Measurements from ENCODE around the gene PLOD2.

Gene PLOD2

DNA sequence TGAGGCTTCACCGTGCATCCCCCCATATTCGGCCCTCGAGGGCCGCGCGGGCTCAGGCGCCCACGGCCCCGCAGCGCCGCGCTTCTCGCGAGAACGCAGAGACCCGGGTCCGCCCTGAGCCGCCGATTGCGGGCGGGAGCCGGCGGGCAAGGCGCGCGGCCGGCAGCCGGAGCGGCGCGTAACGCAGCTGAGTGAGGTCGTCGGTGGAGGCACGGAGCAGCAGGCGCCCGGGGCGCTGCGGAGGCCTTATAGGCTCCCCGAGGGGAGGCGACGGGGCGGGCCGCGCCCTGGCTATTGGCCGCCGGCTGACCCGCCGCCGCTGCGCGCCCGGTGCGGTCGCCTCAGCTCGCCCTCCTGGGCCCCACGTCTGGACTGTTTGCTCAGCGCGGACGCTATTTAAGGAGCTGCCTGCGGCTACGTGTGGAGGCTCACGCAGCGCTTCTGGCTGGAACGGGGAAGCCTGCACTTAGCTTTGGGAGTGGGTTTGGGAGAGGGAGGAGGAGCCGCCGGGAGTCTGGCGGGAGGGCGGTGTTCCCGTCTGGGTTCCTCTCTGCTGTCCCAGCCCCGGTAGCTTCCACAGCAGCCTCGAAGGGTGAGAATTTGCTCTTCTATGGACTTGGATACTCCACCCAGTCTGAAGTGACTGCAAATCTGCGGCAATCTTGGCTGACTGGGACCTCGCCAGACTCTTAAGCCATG is at the start of gene PLOD2:
Gene PLOD2, minus strand, starts transcription at position 221 of the 699 bp plus-strand sequence. Its CDS starts 195 bp downstream, at position 26.
- DNase-seq (ENCODE audit: insufficient read length, low spot score): peak; percentile 33
- no peak for FAIRE-seq

DNA sequence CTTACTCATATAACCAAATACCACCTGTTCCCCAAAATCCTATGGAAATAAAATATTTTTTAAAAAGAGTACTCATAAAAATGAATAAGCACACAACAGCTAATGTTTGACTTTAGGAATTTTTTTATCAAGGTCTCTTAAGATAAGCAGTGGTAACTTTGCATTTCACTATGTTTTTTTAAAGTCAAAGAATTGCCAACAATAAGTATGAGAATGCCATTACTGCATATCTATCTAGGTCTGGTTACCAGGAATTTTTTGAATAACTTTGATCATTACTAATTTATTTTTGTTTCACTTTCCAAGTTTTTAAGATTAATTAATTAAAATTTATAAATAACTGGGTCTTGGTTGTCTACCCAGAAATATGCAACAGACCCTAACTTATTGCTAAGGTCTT is 48.4 kb upstream of the PLOD2 start:
- DNase-seq (ENCODE audit: insufficient read length, low spot score): no peak

DNA sequence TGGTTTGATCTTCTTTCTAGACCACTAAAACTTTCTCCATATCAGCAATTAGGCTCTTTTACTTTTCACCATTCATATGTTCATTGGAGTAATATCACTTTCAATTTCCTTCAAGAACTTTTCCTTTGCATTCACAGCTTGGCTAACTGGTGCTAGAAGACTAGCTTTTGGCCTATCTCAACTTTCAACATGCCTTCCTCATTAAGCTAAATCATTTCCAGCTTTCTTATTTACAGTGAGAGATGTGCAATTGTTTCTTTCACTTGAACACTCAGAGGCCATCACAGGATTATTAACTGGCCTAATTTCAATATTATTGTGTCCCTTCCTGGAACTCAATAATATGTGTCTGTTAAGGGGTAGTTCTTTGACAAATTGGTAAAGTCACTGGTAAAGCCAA is 42.8 kb upstream of the PLOD2 start:
- DNase-seq (ENCODE audit: insufficient read length, low spot score) (no peak), FAIRE-seq (no peak)

More for the DNA sequence above, 48.4 kb upstream of the PLOD2 start:
- no peak for FAIRE-seq

DNA sequence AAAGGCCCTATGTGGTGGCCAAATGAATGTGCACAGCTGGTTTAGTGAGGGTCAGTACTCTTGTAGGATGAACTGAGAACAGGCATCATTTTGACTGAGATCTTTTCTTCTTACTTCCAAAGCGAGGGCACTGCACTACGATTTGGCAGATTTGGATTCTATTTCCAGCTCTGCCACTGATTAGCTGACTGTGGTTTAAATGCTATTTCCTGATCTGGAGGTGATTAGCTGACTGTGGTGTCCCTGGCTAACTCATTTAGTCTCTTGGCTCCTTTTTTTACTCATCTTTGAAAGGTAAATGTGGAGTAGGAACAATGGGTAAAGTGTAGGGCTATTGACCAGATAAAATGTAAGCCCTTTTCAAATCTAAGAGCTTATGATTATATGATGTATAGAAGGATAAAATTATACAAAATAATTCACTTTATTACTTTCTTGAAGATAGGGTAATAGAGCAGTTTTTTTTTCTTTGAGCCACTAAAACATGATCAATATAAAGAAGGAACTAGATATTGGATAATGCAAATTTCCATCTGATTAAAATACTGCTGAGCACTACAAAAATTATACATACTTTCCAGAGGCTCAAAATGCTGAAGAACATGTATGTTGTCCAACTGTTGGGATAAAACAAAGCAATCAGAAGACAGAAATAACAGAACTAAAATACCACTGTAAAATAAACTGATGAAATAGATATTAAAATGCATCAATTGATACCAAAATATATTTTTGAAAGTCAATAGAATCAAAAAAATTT is 39.7 kb upstream of the PLOD2 start:
- no peak for FAIRE-seq

DNA sequence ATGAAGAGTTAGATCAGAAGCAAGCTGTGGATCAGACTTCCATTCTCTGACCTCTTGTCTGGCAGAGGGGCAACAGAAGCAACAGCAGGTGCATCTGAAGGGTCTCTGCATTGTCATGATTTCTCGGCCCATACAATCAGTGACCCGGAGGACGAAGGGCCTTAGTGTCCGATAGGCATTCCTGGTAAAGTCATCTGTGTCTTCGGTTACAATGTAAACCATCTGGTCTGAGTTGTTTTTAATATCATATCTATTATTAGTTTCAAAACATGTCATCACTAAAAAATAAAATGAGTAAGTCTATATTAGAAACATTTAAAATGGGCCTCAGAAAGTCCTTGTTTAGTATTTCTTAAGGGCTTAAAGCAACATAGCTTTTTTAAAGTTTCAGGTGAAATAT is 38.8 kb upstream of the PLOD2 start:
- FAIRE-seq: no peak
- no peak for DNase-seq (ENCODE audit: insufficient read length, low spot score)

More for the DNA sequence above, 39.7 kb upstream of the PLOD2 start:
- no peak for DNase-seq (ENCODE audit: insufficient read length, low spot score)

DNA sequence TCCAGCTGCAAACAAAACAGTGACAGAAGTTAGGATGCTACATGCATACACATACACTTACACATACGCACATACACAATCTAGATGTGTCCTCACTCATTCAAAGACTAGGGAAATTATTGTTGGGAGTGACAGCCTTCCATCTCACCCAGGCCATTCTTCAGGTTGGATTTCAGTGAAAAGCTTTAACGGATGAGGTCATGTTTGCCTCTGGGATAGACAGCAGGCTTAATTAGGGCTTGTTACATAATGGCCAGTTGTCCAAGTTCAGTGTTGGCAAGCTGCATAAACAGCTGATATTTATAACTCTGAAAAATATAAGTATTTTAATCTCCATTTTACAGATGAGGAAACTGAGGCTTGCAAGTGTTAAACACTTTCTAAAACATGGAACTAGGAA is 35.8 kb upstream of the PLOD2 start:
- DNase-seq (ENCODE audit: insufficient read length, low spot score): no peak
- peak; percentile 40 for FAIRE-seq

DNA sequence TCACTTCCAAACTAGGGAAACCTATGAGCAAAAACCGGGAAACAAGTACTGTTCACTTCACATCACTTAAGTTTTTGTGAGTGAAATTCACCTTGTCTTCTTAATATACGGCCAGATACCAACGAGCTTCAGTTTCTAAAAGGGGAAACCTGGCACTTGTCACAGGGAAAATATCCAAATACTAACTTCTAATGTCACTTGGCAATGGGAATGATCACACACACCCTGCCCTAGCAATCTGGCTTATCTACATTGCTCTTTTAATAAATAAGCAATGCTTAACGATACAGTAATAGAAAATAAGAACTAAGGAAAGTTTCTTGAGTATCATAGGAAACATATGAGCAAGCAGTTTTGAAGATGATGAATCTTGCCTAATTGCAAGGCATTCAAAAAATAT is 34.6 kb upstream of the PLOD2 start:
- no peak for FAIRE-seq
- no peak for DNase-seq (ENCODE audit: insufficient read length, low spot score)

DNA sequence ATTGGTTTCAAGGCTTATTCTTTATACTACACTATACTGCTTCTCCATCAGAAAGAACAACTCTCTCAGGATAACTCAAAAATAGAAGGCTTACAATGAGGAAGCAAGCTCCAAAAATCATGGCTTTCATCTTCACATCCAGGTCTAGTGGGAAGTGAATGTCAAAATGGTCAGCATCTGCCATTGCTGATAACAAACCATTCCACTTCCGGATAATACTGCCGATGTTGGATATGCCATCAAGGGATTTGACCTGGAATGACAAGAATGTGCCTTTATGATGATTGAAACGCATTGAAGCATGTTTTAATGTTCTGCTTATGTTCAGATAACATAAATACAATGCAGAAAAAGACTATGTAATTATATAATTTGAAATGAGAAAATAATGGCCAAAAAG is 34.0 kb upstream of the PLOD2 start:
- DNase-seq (ENCODE audit: insufficient read length, low spot score): no peak
- no peak for FAIRE-seq

DNA sequence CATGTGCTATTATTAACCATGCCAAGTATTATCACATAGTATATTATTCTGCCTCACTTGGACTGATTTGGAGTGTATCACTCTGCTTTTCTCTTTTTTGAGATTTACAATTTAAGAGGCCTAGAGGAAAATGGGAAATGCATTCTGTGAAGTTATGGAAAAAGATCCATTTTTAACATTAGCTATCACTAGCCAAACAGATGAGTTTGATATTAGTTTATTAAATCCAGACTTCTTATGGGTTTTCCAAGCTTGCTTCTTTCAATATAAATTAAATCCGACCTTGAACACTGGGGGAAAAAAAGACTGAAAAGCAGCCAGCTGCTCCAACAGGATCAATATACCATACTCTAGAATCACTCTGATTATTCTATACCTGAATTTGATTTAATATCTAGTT is 30.1 kb upstream of the PLOD2 start:
- FAIRE-seq: no peak

DNA sequence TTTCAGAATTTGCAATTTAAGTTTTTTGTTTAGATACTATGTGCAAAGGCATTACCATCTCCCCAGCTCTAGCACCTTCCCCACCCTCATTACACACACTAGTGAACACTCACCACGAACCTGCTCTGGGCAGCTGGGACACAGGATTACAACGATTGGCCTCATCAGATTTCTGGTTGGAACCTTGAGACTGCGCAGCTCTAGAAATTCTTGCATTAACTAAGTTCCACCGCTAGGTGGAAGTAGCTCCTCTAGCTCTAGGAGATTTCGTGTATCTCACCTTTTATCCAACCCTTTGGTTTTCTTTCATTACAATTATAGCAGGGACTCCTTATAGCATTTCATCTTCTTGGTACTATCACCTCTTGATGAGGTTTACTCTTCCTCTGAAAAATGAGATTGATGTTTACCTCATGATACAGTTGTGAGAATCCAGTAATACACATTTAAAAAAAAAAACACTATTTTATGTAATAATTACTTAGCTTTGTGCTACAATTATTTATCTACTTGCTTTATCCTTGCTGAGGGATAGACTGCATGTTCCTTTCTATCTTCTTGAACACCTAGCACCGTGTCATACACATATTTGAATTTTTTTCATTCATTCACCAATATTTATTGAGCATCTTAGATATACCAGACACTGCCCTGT is 28.7 kb upstream of the PLOD2 start:
- DNase-seq (ENCODE audit: insufficient read length, low spot score): peak; percentile 15

More for the DNA sequence above, 30.1 kb upstream of the PLOD2 start:
- DNase-seq (ENCODE audit: insufficient read length, low spot score): no peak

DNA sequence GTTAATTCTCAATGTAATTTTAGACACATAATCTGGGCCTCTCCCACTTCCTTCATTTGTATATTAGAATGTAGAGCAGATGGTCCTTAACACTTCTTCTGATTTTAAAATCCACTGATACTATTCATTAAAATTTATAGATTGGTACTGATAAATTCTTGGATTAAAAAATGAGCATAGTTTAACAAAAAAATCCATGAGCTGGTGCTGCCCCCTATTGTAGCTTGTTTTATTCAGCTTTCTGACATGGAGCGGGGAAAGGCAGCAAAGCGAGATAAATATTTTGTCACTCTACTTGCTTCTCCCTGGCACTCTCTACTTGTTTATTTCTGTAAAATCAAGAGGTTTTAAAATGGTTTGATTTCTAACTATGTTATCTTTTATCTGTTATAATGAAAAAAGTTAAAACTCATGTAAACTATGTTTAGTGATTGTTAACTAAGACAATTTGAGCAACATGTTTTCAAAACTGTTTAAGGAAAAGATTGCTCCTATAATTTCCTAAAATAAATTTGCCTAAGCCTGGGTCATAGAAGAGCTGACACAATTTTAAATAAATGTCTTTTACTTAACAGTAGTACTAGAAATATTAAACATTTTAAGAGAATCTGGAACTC is 26.5 kb upstream of the PLOD2 start:
- FAIRE-seq: no peak
- DNase-seq (ENCODE audit: insufficient read length, low spot score): no peak

More for the DNA sequence above, 28.7 kb upstream of the PLOD2 start:
- peak; percentile 48 for FAIRE-seq

DNA sequence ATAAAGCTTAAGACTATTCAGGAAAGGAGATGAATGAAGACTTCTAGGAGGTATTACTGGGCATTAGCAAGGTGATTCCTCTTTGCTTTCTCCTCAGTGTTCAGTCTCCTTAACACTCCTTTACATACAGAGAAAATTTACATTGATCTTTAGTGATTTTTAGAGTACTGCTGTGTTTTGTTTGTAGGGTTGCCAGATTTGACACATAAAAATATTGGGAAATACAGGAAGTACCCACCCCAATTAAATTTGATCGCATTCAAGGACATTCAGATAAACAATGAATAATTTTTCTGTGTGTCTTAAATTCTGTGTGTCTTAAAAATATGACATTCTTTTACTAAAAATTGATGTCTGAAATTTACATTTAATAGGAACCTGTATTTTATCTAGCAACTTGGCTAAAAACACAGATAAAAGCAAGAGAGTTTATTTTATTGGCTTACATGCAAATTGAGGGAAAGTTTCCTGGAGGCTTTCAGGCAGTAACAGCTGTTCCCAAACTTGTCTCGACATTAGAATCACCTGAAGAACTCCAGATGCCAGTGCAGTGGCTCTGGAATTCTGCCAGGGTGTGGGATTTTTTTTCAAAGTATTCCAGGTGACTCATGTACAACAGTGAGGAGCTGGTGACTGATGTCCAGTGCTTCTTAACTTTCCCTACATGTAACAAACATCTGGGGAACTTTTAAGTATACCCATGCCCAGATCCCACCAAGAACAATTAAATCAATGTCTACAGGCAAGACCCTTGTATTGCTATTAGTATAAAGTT is 23.4 kb upstream of the PLOD2 start:
- FAIRE-seq: no peak
- DNase-seq (ENCODE audit: insufficient read length, low spot score): no peak

DNA sequence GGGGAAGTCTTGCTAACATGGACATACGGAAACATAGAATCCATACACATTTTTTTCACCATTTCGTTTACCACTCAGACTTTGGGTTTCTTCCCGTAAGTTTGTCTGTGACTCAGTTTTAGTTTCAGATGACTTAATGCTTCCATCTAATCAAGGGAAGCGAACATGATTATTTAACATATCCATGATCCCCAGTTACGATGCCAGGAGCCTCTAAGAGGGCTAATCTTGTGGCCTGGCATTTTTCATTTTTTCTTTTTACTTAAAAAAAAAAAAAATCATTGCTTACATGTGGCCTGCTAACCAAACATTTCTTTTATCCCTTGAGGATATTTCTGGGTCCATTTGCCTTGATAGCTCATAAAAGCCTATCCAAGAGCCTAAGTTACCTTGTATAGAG is 20.2 kb upstream of the PLOD2 start:
- FAIRE-seq (no peak), DNase-seq (ENCODE audit: insufficient read length, low spot score) (no peak)

DNA sequence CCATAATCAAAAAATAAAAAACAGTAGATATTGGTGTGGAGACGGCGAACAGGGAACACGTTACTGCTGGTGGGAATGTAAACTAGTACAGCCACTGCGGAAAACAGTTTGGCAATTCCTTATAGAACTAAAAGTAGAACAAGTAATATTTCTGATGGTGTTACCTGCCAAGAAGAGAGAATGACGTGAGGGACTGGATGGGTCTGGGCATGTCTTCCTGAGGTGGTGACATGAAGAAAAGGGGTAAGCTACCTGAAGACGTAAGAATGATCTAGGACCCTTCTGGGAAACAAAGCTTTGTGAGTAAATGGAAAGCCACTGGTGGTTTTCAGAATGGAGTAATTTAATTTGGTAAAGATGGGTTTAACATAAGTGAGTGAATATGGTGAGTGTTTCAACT is 19.4 kb upstream of the PLOD2 start:
- DNase-seq (ENCODE audit: insufficient read length, low spot score) (no peak), FAIRE-seq (no peak)

DNA sequence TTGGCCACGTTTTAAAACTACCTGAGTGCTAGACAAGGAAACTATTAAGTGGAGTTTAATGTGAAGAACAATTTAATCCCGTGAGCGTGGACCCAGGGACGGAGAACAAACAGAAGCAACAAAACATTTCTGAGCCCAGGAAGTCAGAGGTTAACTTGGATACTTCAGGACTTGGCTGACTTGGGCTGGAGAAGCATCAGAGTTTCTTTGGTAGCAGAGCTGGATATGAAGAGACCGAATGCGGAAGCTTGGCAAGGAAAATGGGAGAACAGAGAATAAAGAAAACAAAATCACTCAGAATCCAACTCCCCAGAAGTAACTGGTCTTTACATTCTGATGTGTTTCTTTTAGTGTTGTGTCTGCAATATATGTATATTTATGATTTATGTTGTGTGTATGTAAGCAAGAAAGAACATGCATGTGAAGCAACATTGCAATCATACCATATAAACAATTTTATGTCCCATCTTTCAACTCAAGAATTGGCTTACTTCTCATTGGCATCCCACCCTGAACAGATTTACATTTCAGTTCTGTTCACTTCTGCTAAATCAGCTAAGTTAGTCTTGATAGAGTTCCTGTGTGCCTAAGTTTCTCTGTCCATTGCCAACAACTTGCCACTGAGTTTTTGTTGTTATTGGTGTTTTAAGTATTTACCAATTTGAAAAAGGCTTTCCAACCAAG is 17.2 kb upstream of the PLOD2 start:
- no peak for DNase-seq (ENCODE audit: insufficient read length, low spot score)
- FAIRE-seq: no peak

DNA sequence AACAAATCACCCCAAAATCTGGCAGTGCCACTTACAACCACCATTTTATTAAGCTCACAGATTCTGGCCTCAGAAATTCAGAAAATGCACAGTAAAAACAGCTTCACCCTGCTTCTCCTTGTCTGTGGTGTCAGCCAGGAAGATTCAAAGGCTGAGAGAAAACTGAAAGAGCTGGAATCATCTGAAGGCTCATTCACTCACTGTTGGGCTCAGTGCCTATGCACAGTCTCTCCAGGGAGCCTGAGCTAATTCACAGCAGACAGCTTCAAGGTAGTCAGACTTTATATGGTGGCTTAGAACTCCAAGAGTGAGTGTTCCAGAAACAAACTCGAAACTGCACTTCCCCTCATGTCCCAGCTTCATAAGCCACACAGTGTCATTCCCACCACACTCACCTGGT is 16.5 kb upstream of the PLOD2 start:
- FAIRE-seq: no peak
- DNase-seq (ENCODE audit: insufficient read length, low spot score): no peak

DNA sequence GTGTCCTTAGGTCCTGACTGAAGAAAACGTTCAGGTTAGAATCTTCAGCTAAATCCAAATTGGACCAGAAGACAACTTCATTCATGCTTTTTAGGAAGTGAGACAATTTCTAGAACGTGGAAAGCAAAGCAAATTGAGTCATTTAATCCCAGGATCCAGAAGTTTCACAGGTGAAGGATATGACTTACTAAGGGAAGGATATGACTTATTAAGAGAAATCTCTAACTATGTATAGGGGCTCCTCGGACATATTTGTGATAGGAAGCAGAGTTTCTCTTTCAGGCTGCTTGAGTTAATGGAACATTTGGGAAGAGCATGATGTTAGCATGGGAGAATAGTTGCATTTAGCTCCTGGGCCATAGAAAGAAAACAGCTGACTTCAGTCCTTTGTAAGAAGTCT is 16.1 kb upstream of the PLOD2 start:
- FAIRE-seq: no peak
- no peak for DNase-seq (ENCODE audit: insufficient read length, low spot score)

DNA sequence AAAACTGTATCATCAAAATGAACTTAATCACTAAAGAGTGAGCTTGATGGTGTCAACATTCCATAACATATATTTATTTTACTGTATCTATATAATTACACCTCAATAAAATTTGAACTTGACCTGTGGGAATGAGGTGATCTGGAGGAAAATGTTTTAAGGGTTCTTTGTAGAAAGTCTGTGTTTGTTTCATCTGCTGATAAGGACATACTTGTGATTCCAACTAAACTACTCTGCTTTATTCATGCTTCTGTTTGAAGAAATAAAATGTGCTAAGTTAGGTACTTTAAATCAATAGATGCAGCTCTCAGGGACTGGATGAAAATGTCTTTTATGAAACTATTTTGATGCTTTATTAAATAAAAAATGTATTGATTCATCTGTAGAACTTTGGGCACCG is 11.6 kb upstream of the PLOD2 start:
- DNase-seq (ENCODE audit: insufficient read length, low spot score) (no peak), FAIRE-seq (no peak)

DNA sequence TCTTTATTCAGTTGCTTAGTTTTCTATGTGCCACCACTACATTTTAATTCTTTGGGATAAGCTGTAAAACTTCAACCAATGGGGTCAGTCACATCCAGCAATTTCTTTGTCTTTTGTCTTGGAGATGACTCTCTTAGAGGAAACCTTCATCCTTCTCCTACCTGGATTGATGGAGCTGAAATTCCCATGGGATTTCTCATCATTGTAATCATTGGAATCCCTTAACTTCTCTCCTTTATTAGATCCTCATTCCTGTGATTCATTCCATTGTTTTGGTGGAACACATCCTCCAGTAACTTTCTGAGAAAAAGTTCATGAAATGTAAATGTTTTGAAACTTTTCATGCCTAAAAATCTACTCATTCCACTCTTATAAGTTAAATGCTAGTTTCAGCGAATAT is 9.6 kb upstream of the PLOD2 start:
- FAIRE-seq (no peak), DNase-seq (ENCODE audit: insufficient read length, low spot score) (no peak)

DNA sequence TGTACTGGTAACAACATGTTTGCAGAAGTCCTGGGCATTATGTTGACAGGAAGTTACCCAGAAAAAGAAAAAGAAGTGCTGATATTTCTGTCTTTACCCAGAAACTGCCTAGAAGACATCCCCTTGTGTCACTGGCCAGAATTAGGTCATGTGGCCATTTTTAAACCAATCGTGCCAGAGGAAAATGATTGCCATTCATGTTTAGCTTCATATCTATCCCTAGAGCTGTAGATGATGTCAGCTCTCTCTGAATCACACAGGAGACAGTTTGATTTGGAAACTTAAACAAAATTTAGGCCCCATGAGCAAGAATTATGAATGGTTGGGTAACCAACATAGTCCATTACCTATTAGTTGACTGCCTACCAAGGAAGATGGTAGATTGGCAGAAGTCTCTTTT is 8.9 kb upstream of the PLOD2 start:
- no peak for FAIRE-seq

More for the DNA sequence above, 8.9 kb upstream of the PLOD2 start:
- no peak for DNase-seq (ENCODE audit: insufficient read length, low spot score)

Data from HTR-8/SVneo (cell line).